HepG2 (cell line): Measurements from ENCODE around the gene CMTM8. TPM values are rescaled to one million over a fixed set of nuclear protein-coding genes. Genes with fewer than 3 reads are reported as not detected.

ENCODE experiments used
- ERF ChIP-seq: IDR thresholded peaks from 2 replicates; pipeline ENCODE4 v1.6.1; 2018; ENCODE audit warnings: missing biosample characterization, missing genetic modification reagents
- ESRRA ChIP-seq: sonication (generic); formaldehyde crosslinking; IDR thresholded peaks from 2 replicates; pipeline ENCODE4 v1.5.1; 2020; ENCODE audit warnings: mild to moderate bottlenecking, low read depth, missing genetic modification reagents
- FOXK1 ChIP-seq: sonication (generic); formaldehyde crosslinking; IDR thresholded peaks from 2 replicates; pipeline ENCODE4 v1.4.0; 2020; ENCODE audit warnings: low read depth, missing genetic modification reagents, borderline replicate concordance
- HMGA1 ChIP-seq: sonication (generic); formaldehyde crosslinking; conservative IDR thresholded peaks from 2 replicates; pipeline ENCODE4 v1.4.0; 2020; ENCODE audit warnings: missing genetic modification reagents
- IRX3 ChIP-seq: sonication (generic); formaldehyde crosslinking; IDR thresholded peaks from 2 replicates; pipeline ENCODE4 v1.8.1; 2023; ENCODE audit warnings: mild to moderate bottlenecking, low read depth, missing genetic modification reagents, borderline replicate concordance
- KDM5A ChIP-seq: fragments of 200-600 bp; sonication (generic); IDR thresholded peaks from 2 replicates; pipeline ENCODE4 v1.7.0; 2018; ENCODE audit warnings: antibody characterized with exemption, mild to moderate bottlenecking, low read length, borderline replicate concordance
- NRL ChIP-seq: sonication (generic); formaldehyde crosslinking; IDR thresholded peaks from 2 replicates; pipeline ENCODE4 v1.5.0; 2020; ENCODE audit warnings: missing genetic modification reagents, mild to moderate bottlenecking, moderate library complexity, borderline replicate concordance
- PHF20 ChIP-seq: sonication (generic); formaldehyde crosslinking; IDR thresholded peaks from 2 replicates; pipeline ENCODE4 v1.5.0; 2020; ENCODE audit warnings: mild to moderate bottlenecking, missing genetic modification reagents
- SRSF1 ChIP-seq: fragments of 200-400 bp; formaldehyde crosslinking; optimal IDR thresholded peaks from 2 replicates; pipeline ENCODE3; 2017; ENCODE audit warnings: mild to moderate bottlenecking, low read depth, low read length, moderate library complexity
- ZEB1 ChIP-seq: IDR thresholded peaks from 2 replicates; pipeline ENCODE4 v1.6.1; 2012; ENCODE audit warnings: mild to moderate bottlenecking, low read depth, inconsistent platforms; ENCODE audit not compliant: insufficient replicate concordance
- ZNF10 ChIP-seq: sonication (generic); formaldehyde crosslinking; IDR thresholded peaks from 2 replicates; pipeline ENCODE4 v1.4.0; 2020; ENCODE audit warnings: mild to moderate bottlenecking, low read depth, missing genetic modification reagents, borderline replicate concordance
- ZNF337 ChIP-seq: sonication (generic); formaldehyde crosslinking; IDR thresholded peaks from 2 replicates; pipeline ENCODE4 v1.5.1; 2020; ENCODE audit warnings: missing genetic modification reagents, low read depth, mild to moderate bottlenecking, borderline replicate concordance
- ZNF547 ChIP-seq: sonication (generic); formaldehyde crosslinking; IDR thresholded peaks from 2 replicates; pipeline ENCODE4 v1.5.1; 2020; ENCODE audit warnings: mild to moderate bottlenecking, missing genetic modification reagents
- ZNF614 ChIP-seq: IDR thresholded peaks from 2 replicates; pipeline ENCODE4 v1.6.1; 2018; ENCODE audit warnings: missing biosample characterization, missing genetic modification reagents, inconsistent platforms, borderline replicate concordance
- ZNF773 ChIP-seq: sonication (generic); formaldehyde crosslinking; IDR thresholded peaks from 2 replicates; pipeline ENCODE4 v1.4.0; 2020; ENCODE audit warnings: missing genetic modification reagents, borderline replicate concordance
- polyA plus RNA-seq, 8 experiments: library from polyadenylated mRNA; depleted of rRNA in 3 of 8; stranded (reverse) in 7 of 8; unstranded in 1 of 8; fragments of >200 nt; fragmentation: Illumina TruSeq in 4 of 8; extraction: Trizol in 4 of 8; gene quantifications; 2 replicates each; pipeline versions ENCODE4 v1.2.1 to v1.2.3, GENCODE V29; 2011 to 2016; ENCODE audit warnings: low read depth in 4 of 8, missing spikeins in 1 of 8, mixed read lengths in 1 of 8; ENCODE audit not compliant: insufficient read depth in 1 of 8
- total RNA-seq, 5 experiments: library from RNA; depleted of rRNA; stranded (reverse); fragments of >200 nt; fragmentation: Illumina TruSeq; extraction: Trizol; gene quantifications; 2 replicates each; pipeline ENCODE4 v1.2.3, GENCODE V29; 2016; ENCODE audit warnings: low read depth in 1 of 5
- TF ChIP-seq, protein P1 (sequence below), 2 experiments: sonication (generic) in 1 of 2; formaldehyde crosslinking in 1 of 2; IDR thresholded peaks; 2 replicates each; pipeline versions ENCODE4 v1.5.1 to v1.6.1; 2011 to 2020; ENCODE audit warnings: borderline replicate concordance in 1 of 2, low read depth in 1 of 2, low read length in 1 of 2, mild to moderate bottlenecking in 1 of 2, missing genetic modification reagents in 1 of 2, moderate library complexity in 1 of 2
- TF ChIP-seq, protein P2 (sequence below): sonication (generic); formaldehyde crosslinking; IDR thresholded peaks from 2 replicates; pipeline ENCODE4 v1.5.0; 2020; ENCODE audit warnings: mild to moderate bottlenecking, missing genetic modification reagents
- TF ChIP-seq, protein P3 (sequence below): sonication (generic); formaldehyde crosslinking; conservative IDR thresholded peaks from 2 replicates; pipeline ENCODE4 v1.8.1; 2023; ENCODE audit warnings: missing genetic modification reagents
- TF ChIP-seq, protein P4 (sequence below): sonication (generic); formaldehyde crosslinking; IDR thresholded peaks from 2 replicates; pipeline ENCODE4 v1.4.0; 2020; ENCODE audit warnings: mild to moderate bottlenecking, low read depth, missing genetic modification reagents

Gene CMTM8
- total and polyA plus RNA-seq, 2 of the 13 experiments (the other 11 are each of a cell fraction or from before 2014, with no cell fraction given): 8.9 to 15.8 TPM

DNA sequence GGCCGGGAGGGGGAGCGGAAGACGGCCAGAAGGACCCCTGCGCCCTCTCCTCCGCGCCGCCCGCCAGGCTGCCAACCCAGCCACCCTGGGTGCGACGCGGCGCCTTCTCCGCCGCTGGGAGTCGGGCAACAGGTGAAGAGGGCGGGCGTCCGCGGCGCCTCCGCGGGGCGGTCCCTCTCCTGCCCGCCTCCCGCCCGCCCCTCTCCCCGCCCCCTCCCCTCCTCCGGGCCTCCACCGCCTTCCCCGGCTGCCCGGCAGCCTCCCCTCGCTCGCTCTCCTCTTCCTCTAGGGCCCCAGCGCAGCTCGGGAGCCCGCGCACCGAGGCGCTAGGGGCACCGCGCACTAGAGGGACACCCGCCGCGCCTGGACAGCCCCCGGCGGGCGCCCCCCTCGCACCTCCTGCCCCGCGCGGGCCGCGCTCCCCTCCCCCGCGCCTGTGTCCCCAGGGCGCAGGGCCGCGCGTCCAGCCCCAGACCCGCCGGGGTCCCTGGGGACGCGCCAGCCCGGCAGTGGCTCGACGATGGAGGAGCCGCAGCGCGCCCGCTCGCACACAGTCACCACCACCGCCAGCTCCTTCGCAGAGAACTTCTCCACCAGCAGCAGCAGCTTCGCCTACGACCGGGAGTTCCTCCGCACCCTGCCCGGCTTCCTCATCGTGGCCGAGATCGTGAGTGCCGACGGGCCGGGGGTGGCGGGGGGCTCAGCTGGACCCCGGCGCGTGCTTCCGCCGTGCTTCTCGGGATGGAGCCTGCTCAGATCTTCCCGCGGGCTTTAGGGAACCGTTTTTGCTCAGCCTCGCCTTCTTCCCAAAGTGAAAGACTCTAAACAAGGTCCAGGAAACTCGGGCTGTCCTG is at the start of gene CMTM8 (continued):
- TF ChIP-seq, protein P1, sequence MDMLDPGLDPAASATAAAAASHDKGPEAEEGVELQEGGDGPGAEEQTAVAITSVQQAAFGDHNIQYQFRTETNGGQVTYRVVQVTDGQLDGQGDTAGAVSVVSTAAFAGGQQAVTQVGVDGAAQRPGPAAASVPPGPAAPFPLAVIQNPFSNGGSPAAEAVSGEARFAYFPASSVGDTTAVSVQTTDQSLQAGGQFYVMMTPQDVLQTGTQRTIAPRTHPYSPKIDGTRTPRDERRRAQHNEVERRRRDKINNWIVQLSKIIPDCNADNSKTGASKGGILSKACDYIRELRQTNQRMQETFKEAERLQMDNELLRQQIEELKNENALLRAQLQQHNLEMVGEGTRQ (IDR thresholded peaks at IDR 0.05; ENCODE audit: low read depth, low read length): no peak
- TF ChIP-seq, protein P1 (CRISPR knock-in tag; IDR thresholded peaks at IDR 0.05; ENCODE audit: borderline replicate concordance): no peak
- TF ChIP-seq ZNF614: no peak
- TF ChIP-seq ZEB1: peak; percentile 1
- TF ChIP-seq FOXK1 (CRISPR knock-in tag): no peak
- no peak for TF ChIP-seq ERF
- TF ChIP-seq ESRRA: no peak
- peak; percentile 1; the same call in 1 of the 2 replicates for TF ChIP-seq KDM5A
- TF ChIP-seq, protein P2, sequence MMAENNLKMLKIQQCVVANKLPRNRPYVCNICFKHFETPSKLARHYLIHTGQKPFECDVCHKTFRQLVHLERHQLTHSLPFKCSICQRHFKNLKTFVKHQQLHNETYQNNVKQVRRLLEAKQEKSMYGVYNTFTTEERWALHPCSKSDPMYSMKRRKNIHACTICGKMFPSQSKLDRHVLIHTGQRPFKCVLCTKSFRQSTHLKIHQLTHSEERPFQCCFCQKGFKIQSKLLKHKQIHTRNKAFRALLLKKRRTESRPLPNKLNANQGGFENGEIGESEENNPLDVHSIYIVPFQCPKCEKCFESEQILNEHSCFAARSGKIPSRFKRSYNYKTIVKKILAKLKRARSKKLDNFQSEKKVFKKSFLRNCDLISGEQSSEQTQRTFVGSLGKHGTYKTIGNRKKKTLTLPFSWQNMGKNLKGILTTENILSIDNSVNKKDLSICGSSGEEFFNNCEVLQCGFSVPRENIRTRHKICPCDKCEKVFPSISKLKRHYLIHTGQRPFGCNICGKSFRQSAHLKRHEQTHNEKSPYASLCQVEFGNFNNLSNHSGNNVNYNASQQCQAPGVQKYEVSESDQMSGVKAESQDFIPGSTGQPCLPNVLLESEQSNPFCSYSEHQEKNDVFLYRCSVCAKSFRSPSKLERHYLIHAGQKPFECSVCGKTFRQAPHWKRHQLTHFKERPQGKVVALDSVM (CRISPR knock-in tag): peak; percentile 72
- no peak for TF ChIP-seq ZNF337
- TF ChIP-seq, protein P3, sequence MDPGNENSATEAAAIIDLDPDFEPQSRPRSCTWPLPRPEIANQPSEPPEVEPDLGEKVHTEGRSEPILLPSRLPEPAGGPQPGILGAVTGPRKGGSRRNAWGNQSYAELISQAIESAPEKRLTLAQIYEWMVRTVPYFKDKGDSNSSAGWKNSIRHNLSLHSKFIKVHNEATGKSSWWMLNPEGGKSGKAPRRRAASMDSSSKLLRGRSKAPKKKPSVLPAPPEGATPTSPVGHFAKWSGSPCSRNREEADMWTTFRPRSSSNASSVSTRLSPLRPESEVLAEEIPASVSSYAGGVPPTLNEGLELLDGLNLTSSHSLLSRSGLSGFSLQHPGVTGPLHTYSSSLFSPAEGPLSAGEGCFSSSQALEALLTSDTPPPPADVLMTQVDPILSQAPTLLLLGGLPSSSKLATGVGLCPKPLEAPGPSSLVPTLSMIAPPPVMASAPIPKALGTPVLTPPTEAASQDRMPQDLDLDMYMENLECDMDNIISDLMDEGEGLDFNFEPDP (CRISPR knock-in tag): 0 out of 2 replicates have a peak, but pooled peaks have one; percentile 60
- no peak for TF ChIP-seq SRSF1
- TF ChIP-seq, protein P4, sequence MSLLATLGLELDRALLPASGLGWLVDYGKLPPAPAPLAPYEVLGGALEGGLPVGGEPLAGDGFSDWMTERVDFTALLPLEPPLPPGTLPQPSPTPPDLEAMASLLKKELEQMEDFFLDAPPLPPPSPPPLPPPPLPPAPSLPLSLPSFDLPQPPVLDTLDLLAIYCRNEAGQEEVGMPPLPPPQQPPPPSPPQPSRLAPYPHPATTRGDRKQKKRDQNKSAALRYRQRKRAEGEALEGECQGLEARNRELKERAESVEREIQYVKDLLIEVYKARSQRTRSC (CRISPR knock-in tag): no peak
- peak; percentile 23; the same call in 1 of the 2 replicates for TF ChIP-seq ZNF547 (CRISPR knock-in tag)
- TF ChIP-seq HMGA1 (CRISPR knock-in tag): no peak
- TF ChIP-seq ZNF10 (CRISPR knock-in tag): no peak
- TF ChIP-seq PHF20 (CRISPR knock-in tag): no peak; the same call in 1 of the 2 replicates
- TF ChIP-seq IRX3: no peak
- TF ChIP-seq ZNF773 (CRISPR knock-in tag): no peak
- 0 out of 2 replicates have a peak, but pooled peaks have one; percentile 56 for TF ChIP-seq NRL (CRISPR knock-in tag)
